ENCODE data around the gene KLF6.

The KLF6 gene

DNA sequence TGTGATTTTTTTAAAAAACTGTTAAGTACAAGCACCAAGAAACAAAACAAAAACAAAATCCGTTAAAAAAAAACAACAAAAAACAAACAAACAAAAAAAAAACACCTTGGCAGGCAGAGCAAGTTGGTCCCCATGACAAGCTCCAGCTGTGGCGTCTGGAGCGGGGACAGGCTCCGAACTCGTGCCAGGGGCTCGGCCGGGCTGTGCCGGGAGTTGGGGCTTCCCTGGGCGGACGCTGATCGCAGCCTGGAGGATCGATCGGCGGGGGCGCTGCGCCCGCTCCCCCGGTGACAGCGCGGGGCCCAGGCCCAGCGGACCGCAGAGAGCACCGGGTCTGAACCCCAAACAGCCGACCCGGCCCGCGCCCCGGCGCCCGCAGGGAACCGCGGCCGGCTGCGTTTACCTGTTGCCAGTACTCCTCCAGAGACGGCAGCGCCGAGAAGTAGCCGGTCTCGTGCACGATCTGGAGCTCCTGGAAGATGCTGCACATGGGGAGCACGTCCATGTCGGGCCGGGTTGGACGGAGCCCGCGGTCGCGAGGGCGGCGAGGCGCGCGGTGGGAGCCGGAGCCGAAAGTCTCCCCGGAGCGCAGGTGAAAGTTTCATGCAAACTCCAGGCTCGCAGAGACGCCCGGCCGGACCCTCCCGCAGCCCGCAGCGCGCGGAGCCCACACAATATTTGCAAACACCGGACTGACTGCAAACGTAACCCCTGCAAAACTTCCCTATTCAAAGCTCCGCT lies at the start of gene KLF6:
Gene KLF6, minus strand, starts transcription at position 700 of the 741 bp plus-strand sequence. Its CDS starts 195 bp downstream, at position 505.
- Histone ChIP-seq H3K27me3 (ENCODE audit: insufficient read depth, low read length) (no peaks in the 10 kb centered on the region), H2AFZ (ENCODE audit: low read length, unreplicated experiment) (no peak within 1 kb of the TSS), H3K79me2 (ENCODE audit: control insufficient read depth, insufficient read depth, low read length, unreplicated experiment) (peaks cover 58% of the 10 kb centered on the region), H3K4me1 (ENCODE audit: control insufficient read depth, insufficient read depth, low read length, unreplicated experiment) (peaks cover 28% of the 10 kb centered on the region), H3K36me3 (ENCODE audit: insufficient read depth, low read length) (peaks cover 45% of the 10 kb centered on the region), H3K27ac (ENCODE audit: low read depth, low read length) (peak within 1 kb of the TSS; percentile 97), H3K4me3 (ENCODE audit: low read depth, low read length) (peak within 1 kb of the TSS; percentile 86)

- Histone ChIP-seq H3K36me3 (ENCODE audit: insufficient read depth, low read length) (no peaks in the 10 kb centered on the region), H3K27me3 (ENCODE audit: insufficient read depth, low read length) (no peaks in the 10 kb centered on the region), H3K4me3 (ENCODE audit: low read depth, low read length) (no peak overlapping the region), H3K27ac (ENCODE audit: low read depth, low read length) (no peak overlapping the region), H3K79me2 (ENCODE audit: control insufficient read depth, insufficient read depth, low read length, unreplicated experiment) (no peaks in the 10 kb centered on the region), H2AFZ (ENCODE audit: low read length, unreplicated experiment) (no peak overlapping the region), H3K4me1 (ENCODE audit: control insufficient read depth, insufficient read depth, low read length, unreplicated experiment) (peaks cover 26% of the 10 kb centered on the region)
These were observed 49.4 kb upstream of the KLF6 start for GRCh38 chr10:3834404-3834803.

GRCh38 chr10:3833046-3833445 lies 48.0 kb upstream of the KLF6 start:
- Histone ChIP-seq H3K4me1 (ENCODE audit: control insufficient read depth, insufficient read depth, low read length, unreplicated experiment) (peaks cover 35% of the 10 kb centered on the region), H2AFZ (ENCODE audit: low read length, unreplicated experiment) (no peak overlapping the region), H3K27ac (ENCODE audit: low read depth, low read length) (no peak overlapping the region)

GRCh38 chr10:3832022-3832786 lies 47.2 kb upstream of the KLF6 start:
- Histone ChIP-seq H3K27me3 (ENCODE audit: insufficient read depth, low read length) (no peaks in the 10 kb centered on the region), H3K27ac (ENCODE audit: low read depth, low read length) (no peak overlapping the region), H2AFZ (ENCODE audit: low read length, unreplicated experiment) (peak overlapping the region; percentile 79), H3K4me1 (ENCODE audit: control insufficient read depth, insufficient read depth, low read length, unreplicated experiment) (peaks cover 37% of the 10 kb centered on the region), H3K79me2 (ENCODE audit: control insufficient read depth, insufficient read depth, low read length, unreplicated experiment) (no peaks in the 10 kb centered on the region), H3K36me3 (ENCODE audit: insufficient read depth, low read length) (no peaks in the 10 kb centered on the region), H3K4me3 (ENCODE audit: low read depth, low read length) (no peak overlapping the region)

More at GRCh38 chr10:3833046-3833445, 48.0 kb upstream of the KLF6 start:
- no peaks in the 10 kb centered on the region for H3K36me3 ChIP-seq (ENCODE audit: insufficient read depth, low read length)
- H3K4me3 ChIP-seq (ENCODE audit: low read depth, low read length) = no peak overlapping the region
- H3K79me2 ChIP-seq (ENCODE audit: control insufficient read depth, insufficient read depth, low read length, unreplicated experiment) = no peaks in the 10 kb centered on the region
- no peaks in the 10 kb centered on the region for H3K27me3 ChIP-seq (ENCODE audit: insufficient read depth, low read length)

GRCh38 chr10:3831608-3832007 lies 46.6 kb upstream of the KLF6 start:
- Histone ChIP-seq H2AFZ (ENCODE audit: low read length, unreplicated experiment) (peak overlapping the region; percentile 79), H3K79me2 (ENCODE audit: control insufficient read depth, insufficient read depth, low read length, unreplicated experiment) (no peaks in the 10 kb centered on the region), H3K27me3 (ENCODE audit: insufficient read depth, low read length) (no peaks in the 10 kb centered on the region), H3K27ac (ENCODE audit: low read depth, low read length) (peak overlapping the region; percentile 26; the same call in 1 of the 2 replicates), H3K4me3 (ENCODE audit: low read depth, low read length) (peak overlapping the region; percentile 32; the same call in 1 of the 2 replicates), H3K36me3 (ENCODE audit: insufficient read depth, low read length) (no peaks in the 10 kb centered on the region), H3K4me1 (ENCODE audit: control insufficient read depth, insufficient read depth, low read length, unreplicated experiment) (peaks cover 37% of the 10 kb centered on the region)

DNA sequence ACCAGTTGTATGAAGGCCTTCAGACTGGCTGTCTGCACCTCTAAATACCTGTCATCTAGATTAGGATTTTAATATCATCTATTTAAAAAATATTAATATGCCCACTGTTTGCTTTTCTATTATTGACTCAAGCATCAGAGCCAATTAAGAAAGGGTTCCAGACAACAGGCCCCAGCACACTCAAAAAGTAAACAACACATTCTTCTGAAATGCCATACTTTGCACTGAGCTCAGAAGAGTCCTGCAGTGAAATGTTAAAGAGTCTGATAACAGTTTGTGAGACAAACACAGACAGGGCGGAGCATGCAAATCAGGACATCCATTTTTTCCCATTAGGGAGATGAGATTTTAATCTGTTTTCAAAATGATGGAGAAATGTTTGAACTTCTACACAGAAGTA lies 45.9 kb upstream of the KLF6 start:
- Histone ChIP-seq H3K27ac (ENCODE audit: low read depth, low read length) (peak overlapping the region; percentile 26; the same call in 1 of the 2 replicates), H3K79me2 (ENCODE audit: control insufficient read depth, insufficient read depth, low read length, unreplicated experiment) (no peaks in the 10 kb centered on the region), H3K27me3 (ENCODE audit: insufficient read depth, low read length) (no peaks in the 10 kb centered on the region), H2AFZ (ENCODE audit: low read length, unreplicated experiment) (peak overlapping the region; percentile 79), H3K4me3 (ENCODE audit: low read depth, low read length) (peak overlapping the region; percentile 32; the same call in 1 of the 2 replicates), H3K4me1 (ENCODE audit: control insufficient read depth, insufficient read depth, low read length, unreplicated experiment) (peaks cover 37% of the 10 kb centered on the region), H3K36me3 (ENCODE audit: insufficient read depth, low read length) (no peaks in the 10 kb centered on the region)

- peak overlapping the region; percentile 91 for H3K27ac ChIP-seq (ENCODE audit: low read depth, low read length)
- no peaks in the 10 kb centered on the region for H3K27me3 ChIP-seq (ENCODE audit: insufficient read depth, low read length)
- peak overlapping the region; percentile 87 for H2AFZ ChIP-seq (ENCODE audit: low read length, unreplicated experiment)
- no peaks in the 10 kb centered on the region for H3K79me2 ChIP-seq (ENCODE audit: control insufficient read depth, insufficient read depth, low read length, unreplicated experiment)
- H3K4me1 ChIP-seq (ENCODE audit: control insufficient read depth, insufficient read depth, low read length, unreplicated experiment) = peaks cover 48% of the 10 kb centered on the region
- H3K4me3 ChIP-seq (ENCODE audit: low read depth, low read length) = peak overlapping the region; percentile 75
- no peaks in the 10 kb centered on the region for H3K36me3 ChIP-seq (ENCODE audit: insufficient read depth, low read length)
These were observed 44.4 kb upstream of the KLF6 start for GRCh38 chr10:3829156-3830050.

- peak overlapping the region; percentile 87 for H2AFZ ChIP-seq (ENCODE audit: low read length, unreplicated experiment)
- H3K79me2 ChIP-seq (ENCODE audit: control insufficient read depth, insufficient read depth, low read length, unreplicated experiment) = no peaks in the 10 kb centered on the region
- peak overlapping the region; percentile 91 for H3K27ac ChIP-seq (ENCODE audit: low read depth, low read length)
- H3K27me3 ChIP-seq (ENCODE audit: insufficient read depth, low read length) = no peaks in the 10 kb centered on the region
- H3K4me3 ChIP-seq (ENCODE audit: low read depth, low read length) = peak overlapping the region; percentile 75
- peaks cover 48% of the 10 kb centered on the region for H3K4me1 ChIP-seq (ENCODE audit: control insufficient read depth, insufficient read depth, low read length, unreplicated experiment)
- no peaks in the 10 kb centered on the region for H3K36me3 ChIP-seq (ENCODE audit: insufficient read depth, low read length)
These were observed 43.6 kb upstream of the KLF6 start for GRCh38 chr10:3828404-3829155.

DNA sequence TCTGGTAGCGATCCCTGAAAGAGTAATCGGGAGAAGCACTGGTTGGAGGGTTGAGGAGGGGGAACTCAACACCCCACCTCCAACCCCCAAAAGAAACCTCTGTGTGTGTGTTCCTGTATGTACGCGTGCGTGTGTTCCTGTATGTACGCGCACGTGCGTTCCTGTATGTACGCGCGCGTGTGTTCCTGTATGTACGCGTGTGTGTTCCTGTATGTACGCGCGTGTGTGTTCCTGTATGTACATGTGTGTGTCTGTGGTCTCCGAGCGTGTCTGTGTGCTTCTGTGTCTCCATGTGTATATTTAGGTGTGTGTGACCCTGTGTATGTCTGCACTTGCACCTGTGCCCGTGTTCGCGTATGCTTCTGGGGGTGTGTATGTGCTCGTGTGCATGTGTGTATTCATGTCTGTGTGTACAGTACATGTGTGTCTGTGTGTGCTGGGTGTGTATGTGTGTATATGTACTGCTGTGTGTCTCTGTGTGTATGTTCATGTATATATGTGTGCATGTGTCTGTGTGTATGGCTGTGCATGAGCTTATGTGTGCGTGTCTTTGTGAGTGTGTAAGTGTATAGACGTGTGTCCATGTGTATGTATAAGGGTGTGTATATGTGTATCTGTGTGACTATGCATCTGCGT lies 42.9 kb upstream of the KLF6 start:
- no peaks in the 10 kb centered on the region for H3K79me2 ChIP-seq (ENCODE audit: control insufficient read depth, insufficient read depth, low read length, unreplicated experiment)
- peak overlapping the region; percentile 75; the same call in 1 of the 2 replicates for H3K4me3 ChIP-seq (ENCODE audit: low read depth, low read length)
- H3K27ac ChIP-seq (ENCODE audit: low read depth, low read length) = peak overlapping the region; percentile 91
- no peaks in the 10 kb centered on the region for H3K27me3 ChIP-seq (ENCODE audit: insufficient read depth, low read length)
- H2AFZ ChIP-seq (ENCODE audit: low read length, unreplicated experiment) = peak overlapping the region; percentile 87
- no peaks in the 10 kb centered on the region for H3K36me3 ChIP-seq (ENCODE audit: insufficient read depth, low read length)
- peaks cover 48% of the 10 kb centered on the region for H3K4me1 ChIP-seq (ENCODE audit: control insufficient read depth, insufficient read depth, low read length, unreplicated experiment)

Data from ACC112 (cell line).